Activated naive CD8-positive, alpha-beta T cell treated with anti-CD3 and anti-CD28 coated beads, Interleukin-2, amount 50 U/mL, for 16 hours (primary cell): ENCODE data around the gene HIVEP3.

ENCODE experiments used
- DNase-seq: peaks from one replicate; pipeline ENCODE4 v3.0.0-alpha.2; 2020; ENCODE audit warnings: low read depth, low spot score

Gene HIVEP3

GRCh38 chr1:41894101-41894807 is 24.5 kb downstream of the HIVEP3 start:
- DNase-seq: no peak

DNA sequence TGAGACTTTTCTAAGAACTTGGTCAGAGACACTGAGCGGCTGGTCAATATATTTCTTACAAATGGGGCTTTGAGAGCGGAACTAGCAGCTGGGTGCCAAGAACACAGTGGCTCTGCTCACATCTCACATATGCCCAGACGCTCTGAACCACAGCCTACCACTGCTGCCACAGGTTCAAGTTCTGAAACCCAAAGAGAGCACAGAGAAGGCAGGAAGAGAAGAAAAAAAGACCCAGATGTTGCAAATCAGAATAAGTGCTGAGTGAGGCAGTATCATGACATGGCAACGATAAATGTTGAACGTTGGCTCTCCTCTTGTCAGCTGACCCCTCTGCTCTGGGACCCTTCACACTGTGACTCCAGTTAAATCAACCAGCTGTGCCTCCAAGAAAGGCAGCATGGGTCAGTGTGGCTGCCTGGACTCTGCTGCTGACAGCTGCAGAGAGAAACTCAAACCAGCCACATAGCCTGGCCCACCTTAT is 26.4 kb downstream of the HIVEP3 start:
- no peak for DNase-seq

- DNase-seq: peak; percentile 13
Measured at GRCh38 chr1:41891199-41891896, 27.4 kb downstream of the HIVEP3 start.

- DNase-seq: no peak
Measured at GRCh38 chr1:41890825-41891198, 27.9 kb downstream of the HIVEP3 start.

- no peak for DNase-seq
Measured at GRCh38 chr1:41889506-41890414, 29.0 kb downstream of the HIVEP3 start.

DNA sequence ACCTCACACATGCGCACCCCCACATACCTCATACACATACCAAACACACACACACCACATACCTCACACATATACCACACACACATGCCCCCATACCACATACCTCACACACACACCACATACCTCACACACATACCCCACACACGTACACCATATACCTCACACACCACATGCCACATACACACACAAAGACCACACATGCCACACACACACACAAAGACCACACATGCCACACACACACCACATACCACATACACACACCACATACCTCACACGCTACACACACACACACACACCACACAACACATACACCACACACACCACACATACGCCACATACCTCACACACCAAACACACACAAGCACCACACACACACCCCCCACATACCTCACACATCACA is 30.0 kb downstream of the HIVEP3 start:
- DNase-seq: no peak

DNA sequence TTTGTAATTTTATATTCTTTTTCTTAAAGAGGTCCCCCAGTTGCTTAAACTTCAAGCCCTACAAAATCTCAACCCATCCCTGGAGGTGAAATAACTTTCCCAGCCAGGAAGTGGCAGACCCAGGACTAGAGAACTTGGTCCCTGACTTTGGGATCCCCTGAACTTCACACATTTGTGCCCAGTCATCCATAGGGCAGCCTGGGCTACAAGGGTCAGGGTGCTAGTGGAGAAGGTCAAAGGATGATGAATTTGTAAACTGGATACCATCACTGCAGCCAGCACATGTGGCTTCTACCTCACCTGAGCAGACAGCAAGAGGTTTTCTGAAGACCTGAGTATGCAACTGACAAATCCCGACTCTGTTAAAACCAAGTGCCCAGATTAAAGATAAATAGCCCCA is 31.4 kb downstream of the HIVEP3 start:
- DNase-seq: no peak

DNA sequence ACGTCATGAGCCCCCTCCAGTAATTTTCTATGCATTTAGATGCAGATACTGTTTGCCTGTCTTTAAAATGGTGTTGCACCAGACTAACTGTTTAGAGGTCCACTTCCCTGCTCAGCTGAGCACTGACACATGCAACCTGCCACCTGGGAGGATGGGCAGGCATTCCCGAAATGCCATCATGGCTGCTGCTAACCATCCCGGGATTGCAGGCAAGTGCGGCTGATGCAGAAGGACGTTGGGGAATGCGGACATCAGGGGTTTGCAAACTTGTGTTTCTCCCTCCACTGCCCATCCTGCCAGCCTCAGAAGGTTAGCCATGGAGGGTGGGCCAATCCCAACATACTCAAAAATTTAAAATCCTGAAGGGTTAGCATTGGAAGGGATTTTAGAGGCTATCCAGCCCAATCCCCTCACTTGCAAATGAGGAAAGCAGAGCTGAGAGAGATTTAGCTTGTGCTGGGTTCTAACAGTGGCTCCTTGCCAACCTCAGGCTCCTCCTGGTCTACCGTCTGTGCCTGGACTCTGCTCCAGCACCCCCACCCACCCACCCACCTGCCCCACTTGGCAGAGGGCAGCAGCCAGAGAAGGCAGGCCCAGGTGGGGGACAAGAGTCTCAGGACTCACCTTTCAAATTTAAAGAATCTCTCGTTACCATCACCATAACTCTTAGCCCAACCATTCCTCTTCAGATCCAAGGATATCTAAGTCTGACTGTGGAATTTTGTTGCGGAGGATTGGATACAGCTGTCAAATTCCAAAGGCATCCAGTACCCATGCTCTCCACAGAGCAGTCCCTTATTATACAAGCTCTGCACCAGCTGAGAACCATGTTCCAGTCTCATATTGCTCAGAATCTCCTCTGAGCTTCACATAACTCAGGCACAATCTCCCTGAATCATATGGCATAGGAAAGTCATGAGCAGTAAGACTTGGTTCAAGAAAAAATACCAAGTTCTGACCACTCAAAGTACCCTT is 34.2 kb downstream of the HIVEP3 start:
- no peak for DNase-seq

- DNase-seq: no peak
Measured at GRCh38 chr1:41883507-41883906, 35.2 kb downstream of the HIVEP3 start.

GRCh38 chr1:41882486-41882885 is 36.2 kb downstream of the HIVEP3 start:
- no peak for DNase-seq

GRCh38 chr1:41882068-41882477 is 36.6 kb downstream of the HIVEP3 start:
- no peak for DNase-seq

DNA sequence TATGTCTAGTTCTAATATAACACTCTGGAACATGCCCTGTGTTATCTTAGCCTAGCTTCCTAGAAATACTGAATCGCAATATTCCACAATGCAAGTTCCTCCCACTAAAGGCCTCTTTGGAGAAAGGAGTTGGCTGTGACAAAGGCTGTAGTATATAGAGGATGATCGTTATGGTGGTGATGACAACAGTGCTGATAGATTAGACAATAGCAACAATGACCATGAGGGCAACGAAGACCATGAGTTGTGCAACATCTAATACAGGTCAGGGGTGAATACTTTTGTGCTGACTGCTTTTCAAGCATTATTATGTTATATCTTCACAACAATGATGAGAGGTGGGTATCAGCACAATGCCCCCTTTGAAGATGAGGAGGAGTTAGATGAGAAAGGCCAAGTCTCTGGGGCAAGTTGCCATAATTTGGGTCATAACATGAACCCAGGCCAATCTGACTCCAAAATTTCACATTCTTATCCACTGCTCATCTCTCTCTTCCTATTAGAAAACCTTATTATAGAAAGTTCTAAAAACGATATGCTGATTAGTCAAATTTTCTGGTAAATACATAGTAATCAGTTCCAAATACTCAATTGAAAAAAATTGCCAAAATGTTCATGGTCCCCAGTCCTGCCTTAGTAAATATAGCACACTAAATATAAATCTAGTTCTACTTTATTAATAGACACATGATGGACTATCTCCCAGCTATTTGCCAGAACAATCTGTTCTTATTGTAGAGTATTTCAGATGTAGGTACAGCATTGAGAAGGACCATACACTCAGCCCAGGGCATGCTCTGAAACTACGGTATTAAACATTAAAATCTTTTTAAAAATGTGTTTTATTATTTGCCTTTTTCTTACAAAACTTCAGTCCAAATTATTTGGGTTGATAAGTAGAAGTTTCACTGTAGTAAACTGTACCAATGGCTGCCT is 37.5 kb downstream of the HIVEP3 start:
- no peak for DNase-seq

DNA sequence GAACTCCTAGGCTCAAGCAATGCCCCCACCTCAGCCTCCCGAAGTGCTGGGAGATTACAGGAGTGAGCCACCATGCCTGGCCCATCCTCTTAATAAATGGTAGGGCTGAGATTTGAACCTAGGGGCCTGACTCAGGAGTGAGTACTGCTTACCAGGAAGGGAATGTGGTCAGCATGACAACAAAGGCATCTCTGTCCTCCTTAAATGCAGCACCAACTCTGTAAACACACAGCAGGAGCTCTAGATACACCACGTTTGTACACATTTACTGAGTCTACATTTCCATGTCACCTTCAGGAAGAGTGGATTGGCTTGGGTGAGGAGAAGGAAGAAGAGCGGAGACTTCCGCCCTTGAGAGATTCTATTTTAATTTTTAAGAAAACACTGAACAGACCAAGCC is 38.5 kb downstream of the HIVEP3 start:
- no peak for DNase-seq

GRCh38 chr1:41879617-41880016 is 39.1 kb downstream of the HIVEP3 start:
- no peak for DNase-seq

- DNase-seq: no peak
Measured at GRCh38 chr1:41878911-41879310, 39.8 kb downstream of the HIVEP3 start.

- DNase-seq: no peak
Measured at GRCh38 chr1:41878495-41878894, 40.2 kb downstream of the HIVEP3 start.

DNA sequence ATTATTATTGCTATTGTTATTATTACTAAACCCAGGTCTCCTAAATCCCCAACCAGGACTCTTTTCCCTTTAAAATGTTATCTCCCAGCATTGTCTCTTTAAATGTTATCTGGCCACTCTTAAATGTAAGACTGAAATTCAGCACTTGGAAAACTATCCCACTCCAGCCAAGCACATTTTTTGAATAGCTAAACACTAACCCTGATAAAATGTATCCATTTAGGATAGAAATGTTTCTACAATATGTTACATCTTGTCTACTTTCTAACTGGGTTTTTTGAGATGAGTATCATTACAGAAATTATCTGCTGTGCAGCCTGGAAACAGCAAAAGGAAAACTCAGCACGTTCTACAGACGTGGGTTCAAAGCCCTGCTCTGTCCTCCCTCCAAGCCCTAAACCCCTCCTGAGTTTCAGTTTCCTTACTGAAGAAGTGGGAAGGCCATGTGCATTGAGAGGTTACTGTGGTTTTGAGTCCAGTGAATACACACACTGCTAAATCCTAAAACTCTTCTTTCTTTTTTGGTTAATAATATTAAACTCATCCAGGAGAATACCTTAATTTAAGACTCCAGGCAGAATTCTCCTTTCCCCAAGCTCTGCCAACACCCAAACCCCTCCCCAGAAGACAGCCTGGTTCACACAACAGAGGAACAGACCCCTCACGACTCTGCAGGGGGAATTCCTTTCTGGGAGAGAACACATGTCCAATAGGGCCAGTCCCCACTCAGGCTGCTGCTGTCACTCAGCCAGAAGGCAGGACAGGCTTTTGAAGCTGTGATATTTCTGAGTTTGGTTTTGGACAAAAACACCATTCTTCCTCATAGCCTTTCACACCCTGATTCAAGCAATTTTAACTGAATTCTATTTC is 41.9 kb downstream of the HIVEP3 start:
- no peak for DNase-seq

GRCh38 chr1:41875487-41875886 is 43.2 kb downstream of the HIVEP3 start:
- DNase-seq: no peak

GRCh38 chr1:41874903-41875411 is 43.8 kb downstream of the HIVEP3 start:
- no peak for DNase-seq
